GM12891 (cell line): ENCODE results near the gene FOXE1.

Source experiments
- PAX5 ChIP-seq: IDR thresholded peaks from 2 replicates; pipeline ENCODE4 v1.6.1; 2011; ENCODE audit warnings: low read length, moderate library complexity, mild to moderate bottlenecking; ENCODE audit not compliant: insufficient read depth, severe bottlenecking
- POLR2AphosphoS5 ChIP-seq: IDR thresholded peaks from 2 replicates; pipeline ENCODE4 v1.6.1; 2011; ENCODE audit warnings: low read depth, low read length, control low read depth

DNA sequence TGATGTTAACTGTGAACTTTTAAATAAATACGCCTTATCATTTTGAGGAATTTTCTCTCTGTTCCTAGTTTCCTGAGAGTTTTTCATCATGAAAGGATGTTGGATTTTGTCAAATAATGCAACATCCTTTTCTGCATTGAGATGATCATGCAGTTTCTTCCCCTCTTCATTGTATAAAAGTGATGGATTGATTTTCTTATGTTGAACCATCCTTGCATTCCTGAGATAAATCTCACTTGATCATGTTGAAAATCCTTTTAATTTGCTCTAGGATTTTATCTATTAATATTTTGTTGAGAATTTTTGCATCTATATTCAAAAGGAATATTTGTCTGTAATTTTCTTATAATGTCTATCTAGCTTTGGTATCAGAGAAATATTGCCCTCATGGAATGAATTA lies 13.3 kb downstream of the FOXE1 start:
- TF ChIP-seq PAX5 (no peak), POLR2AphosphoS5 (no peak)
